ENCODE results near the gene AGXT. TPM values are rescaled to one million over a fixed set of nuclear protein-coding genes. Genes with fewer than 3 reads are reported as not detected.
A peak's percentile ranks its signal among the peaks of the same experiment; 100 is the strongest.

The AGXT gene
- total and polyA plus RNA-seq, 2 of the 8 experiments (the other 6 are each of a cell fraction or from before 2014, with no cell fraction given): 0.03 TPM; not detected in 1

DNA sequence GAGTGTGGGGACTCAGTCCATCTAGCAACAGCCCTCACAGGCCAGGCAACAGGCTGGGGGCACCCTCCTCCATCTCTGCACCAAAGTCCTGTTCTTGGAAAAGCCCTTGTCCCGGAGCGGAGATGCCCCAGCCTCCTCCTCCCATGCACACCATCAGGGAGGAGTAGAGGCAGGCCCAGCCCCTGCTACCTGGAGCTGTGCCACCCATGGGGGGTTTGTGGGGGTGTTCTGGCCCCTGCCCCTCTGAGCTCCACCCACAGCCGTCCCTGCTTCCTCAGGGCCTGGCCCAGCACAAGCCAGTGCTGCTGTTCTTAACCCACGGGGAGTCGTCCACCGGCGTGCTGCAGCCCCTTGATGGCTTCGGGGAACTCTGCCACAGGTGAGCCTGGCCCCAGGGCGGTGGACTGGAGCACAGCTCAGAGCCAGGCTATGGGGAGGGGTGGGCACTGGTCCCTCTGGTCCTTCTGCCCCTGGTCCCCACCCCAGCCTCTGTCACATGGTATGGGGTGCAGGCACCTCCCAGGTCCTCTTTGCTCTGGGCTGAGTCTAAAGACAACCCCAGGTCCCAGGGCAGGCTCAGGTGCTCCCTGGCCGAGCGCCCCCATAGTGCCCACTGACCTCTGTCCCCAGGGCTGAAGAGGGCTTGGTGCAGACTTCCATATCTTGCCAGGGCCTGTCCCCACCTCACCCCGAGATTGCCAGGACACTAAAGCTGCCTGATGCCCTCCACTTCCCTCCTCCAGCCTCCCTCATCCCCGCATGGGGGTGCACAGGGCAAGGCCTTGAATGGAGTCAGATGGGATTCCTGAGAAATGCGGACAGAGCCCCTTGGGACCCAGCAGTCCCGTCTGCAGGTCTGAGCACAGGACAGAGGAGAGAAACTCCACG lies 2.7 kb downstream of the AGXT start:
- FAIRE-seq (no peak), DNase-seq (ENCODE audit: low read depth in 1 of 2, low spot score in 2 of 2) (no peak)
- no peak overlapping the region for H3K9ac ChIP-seq (replicated peaks in 1 of 4; ENCODE audit: extremely low read depth in 1 of 4, low read depth in 3 of 4, low read length in 3 of 4)
- no peak overlapping the region for H3K18ac ChIP-seq (ENCODE audit: extremely low read depth, low read length)
- no peaks in the 10 kb centered on the region for H3K9me3 ChIP-seq (ENCODE audit: insufficient read depth in 2 of 2, low read depth in 1 of 2, low read length in 1 of 2)
- no peaks in the 10 kb centered on the region for H4K20me1 ChIP-seq (replicated peaks in 1 of 2; ENCODE audit: control insufficient read depth in 1 of 2, insufficient read depth in 2 of 2, low read length in 2 of 2)
- no peaks in the 10 kb centered on the region for H3K36me3 ChIP-seq (ENCODE audit: control insufficient read depth in 2 of 4, insufficient read depth in 4 of 4, low read length in 3 of 4)
- TF ChIP-seq CHD1 (IDR thresholded peaks at IDR 0.05; ENCODE audit: low read depth, low read length) (no peak), POLR2AphosphoS5 (IDR thresholded peaks at IDR 0.05; ENCODE audit: low read depth, low read length) (no peak), CEBPB (IDR thresholded peaks at IDR 0.05; ENCODE audit: low read depth, low read length) (no peak), ASH2L (IDR thresholded peaks at IDR 0.05; ENCODE audit: low read length) (no peak), HDAC6 (IDR thresholded peaks at IDR 0.05; ENCODE audit: low read depth, low read length) (no peak), RAD21 (IDR thresholded peaks at IDR 0.05 in 1 of 2, conservative IDR thresholded peaks at IDR 0.05 in 1 of 2; ENCODE audit: low read depth in 2 of 2, low read length in 2 of 2) (no peak)
- no peak overlapping the region for H3K4me3 ChIP-seq (ENCODE audit: extremely low read depth in 1 of 4, insufficient read depth in 2 of 4, low read depth in 3 of 4, low read length in 4 of 4)
- ChIA-PET CTCF (ENCODE audit: partially characterized antibody) (interaction anchor here (2.3 kb wide), 1 partner anchor 14 kb away, joined by 9 read pairs; no protein-coding TSS in a partner anchor), POLR2A (ENCODE audit: partially characterized antibody) (no interaction called here)
- no peak overlapping the region for H4K8ac ChIP-seq (ENCODE audit: extremely low read depth, insufficient read depth, low read length)
- H4K5ac ChIP-seq (ENCODE audit: insufficient read length, low read depth, low read length): no peak overlapping the region
- no peak overlapping the region for H2BK12ac ChIP-seq (ENCODE audit: low read depth, low read length)
- H3K27me3 ChIP-seq (replicated peaks in 1 of 4; ENCODE audit: control insufficient read depth in 3 of 4, extremely low read depth in 1 of 4, insufficient read depth in 3 of 4, low read length in 3 of 4): no peaks in the 10 kb centered on the region
- no peaks in the 10 kb centered on the region; a peak in 1 of 7 replicates for H3K4me1 ChIP-seq (replicated peaks in 1 of 4; ENCODE audit: control insufficient read depth in 3 of 4, insufficient read depth in 4 of 4, low read length in 3 of 4)
- no peak overlapping the region for H4K91ac ChIP-seq (replicated peaks; ENCODE audit: insufficient read length, low read length)
- no peak overlapping the region for H3K14ac ChIP-seq (ENCODE audit: insufficient read length)
- no peak overlapping the region for H2BK120ac ChIP-seq (replicated peaks; ENCODE audit: low read depth, low read length)
- no peak overlapping the region for H2AFZ ChIP-seq (ENCODE audit: low read length)
- no peaks in the 10 kb centered on the region for H3K79me2 ChIP-seq (ENCODE audit: control insufficient read depth in 1 of 2, insufficient read depth in 2 of 2, low read length in 2 of 2)
- no peaks in the 10 kb centered on the region for H3K23me2 ChIP-seq (ENCODE audit: low read depth, low read length)
- H2BK20ac ChIP-seq (ENCODE audit: low read length): no peak overlapping the region
- H3K4ac ChIP-seq (replicated peaks; ENCODE audit: insufficient read length, low read depth, low read length): no peak overlapping the region
- H2AK5ac ChIP-seq (ENCODE audit: low read depth, low read length): no peak overlapping the region
- no peak overlapping the region for H2BK15ac ChIP-seq (ENCODE audit: low read length)
- no peak overlapping the region for H3K23ac ChIP-seq (ENCODE audit: insufficient read length)
- 86% methylated on average over 15 of the region's 16 CpGs; no CpG with 5 or more reads in 1 of the 2 experiments for whole genome bisulfite sequencing, 2 experiments (ENCODE audit: extremely low coverage in 1 of 2, insufficient coverage in 1 of 2, insufficient read length in 1 of 2, insufficient replicate concordance in 2 of 2, low coverage in 1 of 2, low lambda C conversion rate in 2 of 2, missing lambda C conversion rate in 1 of 2)
- H3K27ac ChIP-seq (ENCODE audit: low read depth, low read length): no peak overlapping the region
- H3K79me1 ChIP-seq (ENCODE audit: low read depth, low read length): no peaks in the 10 kb centered on the region
- no peak overlapping the region for H3K4me2 ChIP-seq (ENCODE audit: insufficient read depth in 1 of 2, low read depth in 2 of 2, low read length in 2 of 2)
- no peak overlapping the region for H2BK5ac ChIP-seq (ENCODE audit: low read depth, low read length)
- H3K56ac ChIP-seq (replicated peaks; ENCODE audit: insufficient read length, low read depth, low read length): peak overlapping the region; percentile 12

Data from H1 (cell line).